OCI-LY3 (cell line): ENCODE data around the gene CABS1.

Source experiments
- H2AFZ ChIP-seq: fragments of 200-600, 300-600 bp; shearing (Covaris generic); 2 replicates; pipeline ENCODE4 v1.6.0; 2014; ENCODE audit warnings: antibody characterized with exemption, low read depth, low read length
- H3K27ac ChIP-seq: fragments of 200-600, 300-600 bp; sonication (generic); 2 replicates; pipeline ENCODE4 v1.5.1; 2014; ENCODE audit warnings: mild to moderate bottlenecking, low read length, moderate library complexity, mixed read lengths
- H3K27me3 ChIP-seq: fragments of 200-600, 300-600 bp; sonication (generic); 2 replicates; pipeline ENCODE4 v1.6.1; 2014; ENCODE audit warnings: low read depth, low read length, mixed read lengths
- H3K36me3 ChIP-seq: fragments of 200-600, 300-600 bp; sonication (generic); replicated peaks from 2 replicates; pipeline ENCODE3; 2014; ENCODE audit warnings: low read depth, low read length, mixed read lengths
- H3K4me1 ChIP-seq: fragments of 300-600, 200-600 bp; sonication (generic); 2 replicates; pipeline ENCODE4 v1.6.1; 2014; ENCODE audit warnings: low read length, mixed read lengths
- H3K4me2 ChIP-seq: fragments of 200-600, 300-600 bp; sonication (generic); 2 replicates; pipeline ENCODE4 v1.6.1; 2014; ENCODE audit warnings: low read length, mixed read lengths
- H3K4me3 ChIP-seq: fragments of 300-600, 200-600 bp; sonication (generic); 2 replicates; pipeline ENCODE4 v1.5.1; 2014; ENCODE audit warnings: antibody characterized with exemption, mild to moderate bottlenecking, low read length, moderate library complexity
- H3K79me2 ChIP-seq: fragments of 300-600, 200-600 bp; shearing (Covaris generic); 2 replicates; pipeline ENCODE4 v1.6.1; 2014; ENCODE audit warnings: mild to moderate bottlenecking, low read length, mixed read lengths
- H3K9ac ChIP-seq: fragments of 300-600, 200-600 bp; shearing (Covaris generic); 2 replicates; pipeline ENCODE4 v1.6.0; 2014; ENCODE audit warnings: mild to moderate bottlenecking, low read length, moderate library complexity
- H3K9me3 ChIP-seq: fragments of 200-600, 300-600 bp; shearing (Covaris generic); 2 replicates; pipeline ENCODE4 v1.6.1; 2014; ENCODE audit warnings: low read length, mixed read lengths; ENCODE audit not compliant: insufficient read depth
- H4K20me1 ChIP-seq: fragments of 200-600, 300-600 bp; sonication (generic); 2 replicates; pipeline ENCODE4 v1.6.1; 2016; ENCODE audit warnings: low read length, mixed read lengths; ENCODE audit not compliant: insufficient read depth
- CTCF ChIP-seq: fragments of 200-600, 300-600 bp; sonication (generic); IDR thresholded peaks from 2 replicates; pipeline ENCODE4 v1.5.1; 2014; ENCODE audit warnings: antibody characterized with exemption, low read length, low read depth
- EZH2phosphoT487 ChIP-seq: fragments of 200-600 bp; shearing (Covaris generic); IDR thresholded peaks from 2 replicates; pipeline ENCODE4 v1.6.1; 2018; ENCODE audit warnings: antibody characterized with exemption, mixed run types, low read depth

Gene CABS1

GRCh38 chr4:70298051-70298450 is 36.7 kb upstream of the CABS1 start:
- Histone ChIP-seq H3K27me3 (no peaks in the 10 kb centered on the region), H3K9ac (no peak overlapping the region), H3K4me3 (no peak overlapping the region), H2AFZ (no peak overlapping the region), H4K20me1 (no peaks in the 10 kb centered on the region), H3K9me3 (no peaks in the 10 kb centered on the region), H3K4me2 (no peak overlapping the region), H3K27ac (no peak overlapping the region), H3K4me1 (no peaks in the 10 kb centered on the region), H3K79me2 (no peaks in the 10 kb centered on the region), H3K36me3 (no peaks in the 10 kb centered on the region)
- TF ChIP-seq EZH2phosphoT487 = no peak
- no peak for TF ChIP-seq CTCF

GRCh38 chr4:70299643-70300042 is 35.1 kb upstream of the CABS1 start:
- Histone ChIP-seq H3K9ac (no peak overlapping the region), H2AFZ (no peak overlapping the region), H3K4me2 (no peak overlapping the region), H4K20me1 (no peaks in the 10 kb centered on the region), H3K9me3 (no peaks in the 10 kb centered on the region), H3K79me2 (no peaks in the 10 kb centered on the region), H3K27ac (no peak overlapping the region), H3K36me3 (no peaks in the 10 kb centered on the region), H3K4me1 (no peaks in the 10 kb centered on the region), H3K4me3 (no peak overlapping the region), H3K27me3 (no peaks in the 10 kb centered on the region)
- TF ChIP-seq CTCF = no peak
- no peak for TF ChIP-seq EZH2phosphoT487

- Histone ChIP-seq H3K27ac (no peak overlapping the region), H4K20me1 (no peaks in the 10 kb centered on the region), H3K4me3 (no peak overlapping the region), H3K79me2 (no peaks in the 10 kb centered on the region), H3K36me3 (no peaks in the 10 kb centered on the region), H2AFZ (no peak overlapping the region), H3K9ac (no peak overlapping the region), H3K4me1 (no peaks in the 10 kb centered on the region), H3K4me2 (no peak overlapping the region), H3K27me3 (no peaks in the 10 kb centered on the region), H3K9me3 (no peaks in the 10 kb centered on the region)
- no peak for TF ChIP-seq EZH2phosphoT487
- TF ChIP-seq CTCF = no peak
These were observed 34.6 kb upstream of the CABS1 start for GRCh38 chr4:70300215-70300614.

- Histone ChIP-seq H3K4me1 (no peaks in the 10 kb centered on the region), H3K4me3 (no peak overlapping the region), H3K79me2 (no peaks in the 10 kb centered on the region), H3K9ac (no peak overlapping the region), H2AFZ (0 out of 2 replicates have a peak overlapping the region, but pooled peaks have one; percentile 39), H4K20me1 (no peaks in the 10 kb centered on the region), H3K27me3 (no peaks in the 10 kb centered on the region), H3K36me3 (no peaks in the 10 kb centered on the region), H3K9me3 (no peaks in the 10 kb centered on the region), H3K4me2 (no peak overlapping the region), H3K27ac (no peak overlapping the region)
- TF ChIP-seq CTCF (no peak), EZH2phosphoT487 (no peak)
These were observed 31.7 kb upstream of the CABS1 start for GRCh38 chr4:70303090-70303489.
